Kidney (tissue), 22 donors: Measurements from ENCODE around the gene NSG1. TPM values are rescaled to one million over a fixed set of nuclear protein-coding genes. Genes with fewer than 3 reads are reported as not detected.

ENCODE experiments used
- DNase-seq, 5 donors: peaks; one replicate each; pipeline ENCODE4 v3.0.0-alpha.2; 2013 to 2020
- FAIRE-seq: peaks from 2 replicates; lab custom pipeline; 2012; peaks lifted over from hg19 to GRCh38; lab: Jason Lieb, UNC
- H3K27ac ChIP-seq, 2 donors: one replicate each; pipeline ENCODE4 v1.7.0; 2013; ENCODE audit warnings: low read depth in 2 of 2, low read length in 2 of 2, inconsistent platforms in 1 of 2
- H3K27me3 ChIP-seq: one replicate; pipeline ENCODE4 v1.7.1; 2013; ENCODE audit warnings: low read length, inconsistent platforms; ENCODE audit not compliant: control insufficient read depth, insufficient read depth
- H3K36me3 ChIP-seq, 3 donors: one replicate each; pipeline versions ENCODE4 v1.7.0 to v1.7.1; 2013; ENCODE audit warnings: low read length in 3 of 3, control low read depth in 1 of 3, inconsistent platforms in 1 of 3; ENCODE audit not compliant: insufficient read depth in 3 of 3, control insufficient read depth in 2 of 3
- H3K4me1 ChIP-seq, 3 donors: one replicate each; pipeline versions ENCODE4 v1.7.0 to v1.7.1; 2013; ENCODE audit warnings: low read length in 3 of 3, inconsistent platforms in 1 of 3, low read depth in 1 of 3; ENCODE audit not compliant: control insufficient read depth in 2 of 3, insufficient read depth in 2 of 3
- H3K4me3 ChIP-seq, 3 donors: one replicate each; pipeline versions ENCODE4 v1.7.0 to v1.8.1; 2013; ENCODE audit warnings: low read length in 3 of 3, control low read depth in 1 of 3, inconsistent platforms in 1 of 3
- H3K9ac ChIP-seq, 3 donors: one replicate each; pipeline versions ENCODE4 v1.7.0 to v1.7.1; 2013; ENCODE audit warnings: low read length in 3 of 3, control low read depth in 1 of 3, inconsistent platforms in 1 of 3
- H3K9me3 ChIP-seq, 3 donors: one replicate each; pipeline versions ENCODE4 v1.7.0 to v1.7.1; 2013; ENCODE audit warnings: low read length in 3 of 3, control low read depth in 1 of 3, inconsistent platforms in 1 of 3; ENCODE audit not compliant: control insufficient read depth in 2 of 3, insufficient read depth in 1 of 3
- intact Hi-C: fragments of 100-400 bp; cut with DNase I; formaldehyde crosslinking; loops from one replicate; pipeline ENCODE4 v1.11.1; 2022
- long read RNA-seq, 10 donors: library from polyadenylated mRNA in 1 of 10; unstranded in 1 of 10; transcript quantifications; one replicate each; pipeline ENCODE4 v2.0.0 and lab custom pipeline, GENCODE V29; 2021 to 2026
- polyA plus RNA-seq: library from polyadenylated mRNA; stranded (reverse); fragments of 350-450 nt; fragmentation: Illumina TruSeq; extraction: RNeasy Lipid Tissue Mini Kit (QIAGEN cat#74804); gene quantifications from one replicate; pipeline ENCODE4 v1.2.3, GENCODE V29; 2014; ENCODE audit warnings: low read depth, low replicate concordance; ENCODE audit not compliant: insufficient read depth
- total RNA-seq: library from RNA; stranded (reverse); fragmentation: NEBNext Ultra II Directional; extraction: Animal tissue kit (Norgen Biotek cat#: 25700); gene quantifications from one replicate; pipeline ENCODE4 v1.2.1, GENCODE V29; 2021
- TF ChIP-seq, protein P1 (sequence below): IDR thresholded peaks from 3 replicates; pipeline ENCODE4 v1.5.1; 2012; ENCODE audit warnings: mild to moderate bottlenecking, moderate library complexity, borderline replicate concordance; ENCODE audit not compliant: insufficient read depth; ENCODE audit errors: extremely low read depth
- donor health status: control.
- donor health status: control.
- donor health status: control.
- donor health status: control.
- donor health status: control.
- donor health status: DM: yes; HTN: yes; CAD: no.
- donor health status: Normal renal cell carcinoma (clear cell type).

NSG1 gene, protein sequence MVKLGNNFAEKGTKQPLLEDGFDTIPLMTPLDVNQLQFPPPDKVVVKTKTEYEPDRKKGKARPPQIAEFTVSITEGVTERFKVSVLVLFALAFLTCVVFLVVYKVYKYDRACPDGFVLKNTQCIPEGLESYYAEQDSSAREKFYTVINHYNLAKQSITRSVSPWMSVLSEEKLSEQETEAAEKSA
- total RNA-seq (9.5 TPM), polyA plus RNA-seq (4.7 TPM)
- long read RNA-seq, donor 1 = 0 reads
- long read RNA-seq, donor 2, partial matches to known transcripts = 18 of 34 reads
- long read RNA-seq, donor 2, other reads (novel, unspliced or antisense) = 15 of 34 reads
- long read RNA-seq, donor 3 = 0 reads
- long read RNA-seq, donor 4 = 0 reads
- long read RNA-seq, donor 5 = 0 reads
- long read RNA-seq, donor 6 = 0 reads
- long read RNA-seq, donor 7, partial matches to known transcripts = 5 of 7 reads
- long read RNA-seq, donor 7, other reads (novel, unspliced or antisense) = 2 of 7 reads
- long read RNA-seq, donor 8, partial matches to known transcripts = 5 of 16 reads
- long read RNA-seq, donor 8, other reads (novel, unspliced or antisense) = 11 of 16 reads
- long read RNA-seq, donor 9, partial matches to known transcripts = 5 of 6 reads
- long read RNA-seq, donor 9, other reads (novel, unspliced or antisense) = 0 of 6 reads
- long read RNA-seq, donor 10, partial matches to known transcripts = 0 of 1 reads
- long read RNA-seq, donor 10, other reads (novel, unspliced or antisense) = 0 of 1 reads

DNA sequence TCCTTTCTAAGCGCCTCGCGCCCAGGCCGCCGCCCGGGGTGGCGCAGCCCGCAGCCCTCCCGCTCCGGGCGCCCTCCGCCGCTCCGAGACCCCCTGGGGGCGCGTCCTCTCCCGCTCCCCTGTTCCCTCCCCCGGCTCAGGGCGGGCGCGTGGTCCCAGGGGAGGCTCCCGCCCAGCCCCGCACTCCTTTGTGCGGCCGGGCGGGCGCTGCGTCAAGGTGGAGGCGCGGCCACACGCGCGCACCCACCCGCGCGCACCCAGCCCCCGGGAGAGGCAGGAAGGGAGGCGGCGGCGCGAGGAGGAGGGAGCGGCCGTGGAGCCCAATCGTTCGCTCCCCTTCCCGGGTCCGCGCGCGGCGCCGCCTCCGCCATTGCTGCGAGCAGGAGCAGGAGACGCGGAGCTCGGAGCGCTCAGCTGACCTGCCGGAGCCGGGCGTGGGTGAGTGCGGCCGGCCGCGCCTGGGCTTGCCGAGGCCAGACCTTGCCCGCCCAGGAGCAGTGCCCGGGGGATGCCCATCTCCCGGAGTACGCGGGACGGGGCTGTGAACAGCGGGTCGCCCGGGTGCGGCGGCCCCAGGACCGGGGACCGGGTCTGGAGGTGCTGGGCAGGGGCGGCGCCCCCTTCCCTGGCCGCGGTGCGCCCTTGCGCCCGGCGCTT is at the start of gene NSG1:
Gene NSG1, plus strand, starts transcription at position 367 of the 657 bp plus-strand sequence. CDS start 528 bp downstream, outside the sequence.
- intact Hi-C loops = no loop called here
- TF ChIP-seq, protein P1, sequence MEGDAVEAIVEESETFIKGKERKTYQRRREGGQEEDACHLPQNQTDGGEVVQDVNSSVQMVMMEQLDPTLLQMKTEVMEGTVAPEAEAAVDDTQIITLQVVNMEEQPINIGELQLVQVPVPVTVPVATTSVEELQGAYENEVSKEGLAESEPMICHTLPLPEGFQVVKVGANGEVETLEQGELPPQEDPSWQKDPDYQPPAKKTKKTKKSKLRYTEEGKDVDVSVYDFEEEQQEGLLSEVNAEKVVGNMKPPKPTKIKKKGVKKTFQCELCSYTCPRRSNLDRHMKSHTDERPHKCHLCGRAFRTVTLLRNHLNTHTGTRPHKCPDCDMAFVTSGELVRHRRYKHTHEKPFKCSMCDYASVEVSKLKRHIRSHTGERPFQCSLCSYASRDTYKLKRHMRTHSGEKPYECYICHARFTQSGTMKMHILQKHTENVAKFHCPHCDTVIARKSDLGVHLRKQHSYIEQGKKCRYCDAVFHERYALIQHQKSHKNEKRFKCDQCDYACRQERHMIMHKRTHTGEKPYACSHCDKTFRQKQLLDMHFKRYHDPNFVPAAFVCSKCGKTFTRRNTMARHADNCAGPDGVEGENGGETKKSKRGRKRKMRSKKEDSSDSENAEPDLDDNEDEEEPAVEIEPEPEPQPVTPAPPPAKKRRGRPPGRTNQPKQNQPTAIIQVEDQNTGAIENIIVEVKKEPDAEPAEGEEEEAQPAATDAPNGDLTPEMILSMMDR = no peak
- DNase-seq (peak in 4 of 5 donors; percentile 41 to 75 (median 69)), FAIRE-seq (no peak)
- Histone ChIP-seq H3K36me3 (no peaks in the 10 kb centered on the region), H3K27me3 (peaks cover 16% of the 10 kb centered on the region), H3K27ac (no peak within 1 kb of the TSS), H3K4me3 (peak within 1 kb of the TSS in 1 of 3 donors; percentile 35), H3K9me3 (no peaks in the 10 kb centered on the region), H3K9ac (no peak within 1 kb of the TSS), H3K4me1 (peaks cover 0 to 3% (median 0%) of the 10 kb centered on the region in 3 donors)

DNA sequence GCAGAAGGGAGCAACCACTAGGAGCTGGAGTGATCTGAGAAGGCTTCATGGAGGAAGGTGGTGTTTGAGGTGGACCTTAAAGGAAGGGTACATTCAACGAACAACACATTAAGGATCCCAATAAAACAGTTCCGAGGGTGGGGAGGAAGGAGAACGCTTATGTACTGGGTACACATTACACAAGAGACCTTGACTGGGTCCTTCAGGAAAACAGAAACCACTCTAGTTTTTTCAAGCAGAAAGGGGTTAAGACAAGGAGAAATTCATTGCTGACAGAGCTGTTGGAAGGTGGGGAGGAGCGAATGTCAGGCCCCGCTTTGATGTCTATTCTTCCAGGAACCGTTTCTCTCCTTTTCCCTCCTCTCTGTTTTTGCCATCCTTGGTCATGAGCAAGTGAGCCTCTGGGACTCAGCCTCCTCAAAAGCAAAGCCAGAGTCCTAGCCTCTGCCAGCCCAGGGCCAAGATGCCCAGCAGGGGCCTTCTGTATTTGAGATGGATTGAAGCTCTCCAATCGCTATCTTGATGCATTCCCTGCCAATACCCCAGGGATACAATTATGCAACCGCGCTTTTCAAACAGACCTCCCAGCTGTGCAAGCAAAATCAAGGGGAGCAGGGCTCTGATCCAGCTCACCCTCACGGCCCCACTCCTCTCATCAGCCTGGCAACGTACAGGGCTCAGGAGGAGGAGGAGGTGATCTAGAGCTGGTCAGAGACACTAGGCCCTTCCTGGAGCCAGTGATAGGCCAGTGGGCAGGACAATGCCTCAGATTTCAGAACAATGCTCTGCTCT is 48.5 kb upstream of the NSG1 start:
- H3K36me3 ChIP-seq = no peaks in the 10 kb centered on the region
- TF ChIP-seq, protein P1 = no peak
- no peak overlapping the region for H3K9ac ChIP-seq
- no peak overlapping the region for H3K27ac ChIP-seq
- H3K27me3 ChIP-seq = no peaks in the 10 kb centered on the region
- FAIRE-seq = no peak
- H3K9me3 ChIP-seq = no peaks in the 10 kb centered on the region
- no peak overlapping the region for H3K4me3 ChIP-seq
- H3K4me1 ChIP-seq = peaks cover 0 to 2% (median 0%) of the 10 kb centered on the region in 3 donors
- intact Hi-C loops = loop anchor here (5.0 kb wide), 1 partner anchor 81 kb away; no protein-coding TSS in a partner anchor
- DNase-seq = no peak

DNA sequence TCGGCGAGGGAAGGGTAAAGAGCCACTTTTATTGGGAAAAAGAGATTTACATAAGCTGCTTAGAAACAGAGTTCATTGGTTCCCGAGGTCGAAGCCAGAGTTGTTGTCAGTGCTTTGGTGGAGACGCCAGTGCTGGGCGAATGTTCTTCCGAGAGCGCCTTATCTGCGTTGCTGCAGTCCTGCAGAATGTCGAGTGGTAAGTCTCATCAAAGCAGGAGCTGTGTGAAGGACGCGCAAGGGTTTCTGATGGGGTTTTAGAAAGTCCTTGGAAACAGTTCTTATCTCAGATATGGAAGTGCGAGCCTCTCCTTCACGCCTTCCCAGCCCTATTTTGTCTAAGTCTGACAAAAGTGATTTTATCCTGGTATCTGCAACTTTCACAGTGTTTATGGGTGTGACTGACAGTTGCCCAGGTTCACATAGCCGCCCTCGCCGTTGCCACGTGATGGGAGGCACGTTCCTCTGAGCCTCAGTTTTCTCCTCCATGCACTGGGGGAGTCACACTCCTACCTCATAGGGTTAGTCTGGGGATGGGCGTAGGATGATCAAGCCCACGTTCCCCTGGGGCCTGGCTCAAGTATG is 47.3 kb upstream of the NSG1 start:
- H3K9me3 ChIP-seq = no peaks in the 10 kb centered on the region
- H3K27me3 ChIP-seq = no peaks in the 10 kb centered on the region
- FAIRE-seq (no peak), DNase-seq (no peak)
- no peaks in the 10 kb centered on the region for H3K36me3 ChIP-seq
- intact Hi-C loops = loop anchor here (5.0 kb wide), 1 partner anchor 82 kb away; no protein-coding TSS in a partner anchor
- H3K9ac ChIP-seq = no peak overlapping the region
- no peak overlapping the region for H3K4me3 ChIP-seq
- peaks cover 0 to 2% (median 0%) of the 10 kb centered on the region in 3 donors for H3K4me1 ChIP-seq
- TF ChIP-seq, protein P1 = no peak
- H3K27ac ChIP-seq = no peak overlapping the region
